CD4-positive, CD25-positive, alpha-beta regulatory T cell (primary cell): ENCODE measurements around the gene PPIB. TPM values are rescaled to one million over a fixed set of nuclear protein-coding genes. Genes with fewer than 3 reads are reported as not detected.

Experiments
- ATAC-seq, 2 donors: fragments of 150-1000 bp; cut with Tn5 transposase; one replicate each; pipeline ENCODE4 v1.10.0; 2021; ENCODE audit warnings: low read depth in 2 of 2, moderate number of reproducible peaks in 2 of 2, moderate library complexity in 1 of 2
- DNase-seq, 3 donors: peaks; one replicate each; pipeline versions ENCODE4 v3.0.0 to v3.0.0-alpha.2; 2012 to 2022; ENCODE audit warnings: mixed read lengths in 1 of 3
- H3K27ac ChIP-seq: one replicate; pipeline ENCODE4 v1.7.0; 2013; ENCODE audit warnings: mild to moderate bottlenecking, low read length; ENCODE audit not compliant: insufficient read depth, poor library complexity, severe bottlenecking
- H3K27me3 ChIP-seq: one replicate; pipeline ENCODE4 v1.7.0; 2013; ENCODE audit warnings: low read length; ENCODE audit not compliant: control insufficient read depth, insufficient read depth
- H3K36me3 ChIP-seq: one replicate; pipeline ENCODE4 v1.7.0; 2013; ENCODE audit warnings: mild to moderate bottlenecking, low read length, moderate library complexity; ENCODE audit not compliant: control insufficient read depth, insufficient read depth
- H3K4me1 ChIP-seq: 2 replicates; pipeline ENCODE4 v1.7.0; 2013; ENCODE audit warnings: mild to moderate bottlenecking, low read length; ENCODE audit not compliant: insufficient read depth, control insufficient read depth, poor library complexity, severe bottlenecking
- H3K4me3 ChIP-seq: one replicate; pipeline ENCODE4 v1.7.0; 2013; ENCODE audit warnings: low read depth, mild to moderate bottlenecking, low read length, moderate library complexity
- H3K9me3 ChIP-seq, 2 experiments: 1 replicate in 1 of 2; 2 replicates in 1 of 2; pipeline ENCODE4 v1.7.0; 2013; ENCODE audit warnings: low read length in 2 of 2, mild to moderate bottlenecking in 1 of 2, moderate library complexity in 1 of 2; ENCODE audit not compliant: control insufficient read depth in 2 of 2
- H3K27ac Mint-ChIP-seq, 3 donors: one replicate each; pipeline ENCODE4 v1.8.0; 2020 to 2022; ENCODE audit warnings: mild to moderate bottlenecking in 3 of 3, mixed read lengths in 3 of 3, moderate library complexity in 2 of 3
- H3K27me3 Mint-ChIP-seq: one replicate; pipeline ENCODE4 v1.8.0; 2022; ENCODE audit warnings: mild to moderate bottlenecking, mixed read lengths
- H3K36me3 Mint-ChIP-seq: one replicate; pipeline ENCODE4 v1.8.0; 2020; ENCODE audit warnings: mixed read lengths
- H3K4me1 Mint-ChIP-seq, 4 donors: one replicate each; pipeline ENCODE4 v1.8.0; 2020 to 2022; ENCODE audit warnings: mixed read lengths in 4 of 4, mild to moderate bottlenecking in 1 of 4
- H3K4me3 Mint-ChIP-seq, 4 donors: one replicate each; pipeline ENCODE4 v1.8.0; 2020 to 2022; ENCODE audit warnings: mild to moderate bottlenecking in 4 of 4, mixed read lengths in 4 of 4, moderate library complexity in 3 of 4
- H3K9me3 Mint-ChIP-seq, 7 donors: one replicate each; pipeline ENCODE4 v1.8.0; 2020 to 2022; ENCODE audit warnings: mixed read lengths in 7 of 7, mild to moderate bottlenecking in 3 of 7, moderate library complexity in 2 of 7
- polyA plus RNA-seq, 4 donors: library from polyadenylated mRNA; unstranded; fragments of 300-500 nt; fragmentation: Illumina TruSeq; gene quantifications; one replicate each; pipeline ENCODE4 v1.2.3, GENCODE V29; 2021
- total RNA-seq: library from RNA; stranded (reverse); gene quantifications from one replicate; pipeline ENCODE4 v1.2.3, GENCODE V29; 2022

PPIB gene
- total and polyA plus RNA-seq, 5 donors from 2014 or later = 171 to 624 (median 558) TPM

DNA sequence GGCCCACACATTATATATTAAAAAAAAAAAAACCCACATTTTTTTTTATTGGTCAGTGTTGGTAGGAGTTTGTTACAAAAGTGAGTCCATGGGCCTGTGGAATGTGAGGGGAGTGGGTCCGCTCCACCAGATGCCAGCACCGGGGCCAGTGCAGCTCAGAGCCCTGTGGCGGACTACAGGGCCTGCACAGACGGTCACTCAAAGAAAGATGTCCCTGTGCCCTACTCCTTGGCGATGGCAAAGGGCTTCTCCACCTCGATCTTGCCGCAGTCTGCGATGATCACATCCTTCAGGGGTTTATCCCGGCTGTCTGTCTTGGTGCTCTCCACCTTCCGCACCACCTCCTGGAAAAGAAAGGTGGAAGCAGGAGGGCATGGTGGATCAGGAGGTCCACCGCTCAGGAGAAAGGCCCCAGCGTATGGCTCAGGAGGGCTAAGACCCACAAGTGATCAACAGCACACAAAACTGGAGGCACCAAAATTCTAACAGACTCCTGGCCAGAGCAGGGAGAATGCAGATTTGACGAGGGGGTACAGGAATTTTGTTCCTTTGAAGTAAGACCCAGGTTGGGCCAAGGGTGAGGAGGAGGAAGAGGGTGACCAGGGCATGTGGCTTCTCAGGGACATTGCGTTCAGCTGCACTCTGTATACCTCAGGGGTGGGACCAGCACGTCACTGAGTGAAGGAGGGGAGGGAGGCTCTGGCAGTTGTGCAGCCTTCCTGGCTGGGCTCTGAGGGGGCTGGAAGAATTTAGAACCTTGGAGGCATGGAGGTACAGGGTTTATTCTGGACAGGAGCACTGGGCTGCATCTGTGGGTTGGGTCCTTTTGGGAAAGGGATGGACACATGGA lies 6.8 kb downstream of the PPIB start:
- Mint-ChIP-seq H3K4me3 (no peak overlapping the region), H3K4me1 (peaks cover 0 to 43% (median 23%) of the 10 kb centered on the region in 4 donors), H3K27me3 (peaks cover 8% of the 10 kb centered on the region), H3K9me3 (no peaks in the 10 kb centered on the region), H3K27ac (peak overlapping the region in 2 of 3 donors; percentile 5 to 85), H3K36me3 (peaks cover 32% of the 10 kb centered on the region)
- DNase-seq (no peak), ATAC-seq (no peak)
- Histone ChIP-seq H3K4me3 (no peak overlapping the region), H3K9me3 (no peaks in the 10 kb centered on the region), H3K27ac (no peak overlapping the region), H3K36me3 (peaks cover 57% of the 10 kb centered on the region), H3K4me1 (peaks cover 51% of the 10 kb centered on the region), H3K27me3 (peaks cover 5% of the 10 kb centered on the region)

- peaks cover 5% of the 10 kb centered on the region for H3K27me3 ChIP-seq
- Mint-ChIP-seq H3K4me3 (peak overlapping the region; percentile 77 to 90 (median 81)), H3K9me3 (peaks cover 0 to 2% (median 0%) of the 10 kb centered on the region in 7 donors), H3K4me1 (peaks cover 4 to 47% (median 27%) of the 10 kb centered on the region in 4 donors), H3K27me3 (peaks cover 27% of the 10 kb centered on the region), H3K27ac (peak overlapping the region in 2 of 3 donors; percentile 51 to 95), H3K36me3 (peaks cover 19% of the 10 kb centered on the region)
- H3K4me1 ChIP-seq = peaks cover 33% of the 10 kb centered on the region
- no peaks in the 10 kb centered on the region for H3K9me3 ChIP-seq
- peak; percentile 91 to 94 for ATAC-seq
- no peak overlapping the region for H3K4me3 ChIP-seq
- DNase-seq = peak; percentile 77 to 88 (median 87)
- peaks cover 41% of the 10 kb centered on the region for H3K36me3 ChIP-seq
- no peak overlapping the region for H3K27ac ChIP-seq
Observed at GRCh38 chr15:64153480-64154367, 9.1 kb downstream of the PPIB start.

- Mint-ChIP-seq H3K4me3 (peak overlapping the region; percentile 67 to 86 (median 80)), H3K36me3 (peaks cover 11% of the 10 kb centered on the region), H3K4me1 (peaks cover 4 to 40% (median 22%) of the 10 kb centered on the region in 4 donors), H3K9me3 (peaks cover 0 to 2% (median 0%) of the 10 kb centered on the region in 7 donors), H3K27me3 (peaks cover 27% of the 10 kb centered on the region), H3K27ac (no peak overlapping the region)
- Histone ChIP-seq H3K36me3 (peaks cover 31% of the 10 kb centered on the region), H3K27me3 (peaks cover 5% of the 10 kb centered on the region), H3K4me3 (peak overlapping the region; percentile 19), H3K9me3 (no peaks in the 10 kb centered on the region), H3K4me1 (peaks cover 29% of the 10 kb centered on the region), H3K27ac (no peak overlapping the region)
- DNase-seq (peak in 1 of 3 donors; percentile 27), ATAC-seq (no peak)
Observed at GRCh38 chr15:64152507-64153387, 10.1 kb downstream of the PPIB start.

DNA sequence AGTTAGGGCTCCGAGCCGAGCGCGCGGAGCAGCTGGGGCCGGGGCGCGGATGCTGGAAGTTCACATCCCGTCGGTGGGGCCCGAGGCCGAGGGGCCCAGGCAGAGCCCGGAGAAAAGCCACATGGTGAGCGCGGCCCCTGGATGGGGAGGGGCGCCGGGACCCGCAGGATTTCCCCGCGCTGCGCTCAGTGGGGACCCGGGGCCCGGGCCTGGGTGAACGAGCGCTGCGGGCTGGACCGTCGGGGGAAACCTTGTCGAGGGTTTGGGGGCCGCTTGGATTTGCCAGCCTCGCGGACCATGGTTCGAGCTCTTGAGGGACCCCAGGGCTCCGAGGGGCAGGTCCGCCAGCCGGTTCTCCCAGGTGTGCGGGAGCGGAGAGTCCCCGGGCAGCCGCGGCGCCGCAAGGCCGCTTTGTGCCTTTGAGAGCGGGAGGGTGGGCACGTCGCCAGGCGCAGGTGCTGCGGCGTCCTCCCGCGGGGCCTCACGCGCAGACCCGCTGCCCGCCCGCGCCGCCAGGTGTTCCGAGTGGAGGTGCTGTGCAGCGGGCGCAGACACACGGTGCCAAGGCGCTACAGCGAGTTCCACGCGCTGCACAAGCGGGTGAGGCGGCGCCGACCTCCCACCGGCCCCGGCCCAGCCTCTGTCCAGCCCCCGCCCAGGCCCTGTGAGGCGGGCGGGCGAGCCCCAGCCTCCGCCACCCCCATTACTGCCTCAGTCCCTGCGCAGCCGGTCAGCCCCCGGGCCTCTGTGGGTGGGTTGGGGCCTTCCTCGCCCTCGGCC lies 10.9 kb downstream of the PPIB start, which contains the start of gene SNX22:
Gene SNX22, plus strand, starts transcription at position 5 of the 780 bp plus-strand sequence. Its CDS starts 45 bp downstream, at position 50.
- ATAC-seq (peak in 1 of 2 donors; percentile 13), DNase-seq (peak in 2 of 3 donors; percentile 19 to 36)
- Mint-ChIP-seq H3K36me3 (peaks cover 4% of the 10 kb centered on the region), H3K4me1 (peaks cover 4 to 37% (median 20%) of the 10 kb centered on the region in 4 donors), H3K27me3 (peaks cover 27% of the 10 kb centered on the region), H3K4me3 (peak within 1 kb of the TSS; percentile 49 to 93 (median 84)), H3K9me3 (peaks cover 0 to 2% (median 0%) of the 10 kb centered on the region in 7 donors), H3K27ac (no peak within 1 kb of the TSS)
- Histone ChIP-seq H3K4me3 (no peak within 1 kb of the TSS), H3K9me3 (no peaks in the 10 kb centered on the region), H3K4me1 (peaks cover 29% of the 10 kb centered on the region), H3K27ac (no peak within 1 kb of the TSS), H3K27me3 (peaks cover 5% of the 10 kb centered on the region), H3K36me3 (peaks cover 23% of the 10 kb centered on the region)

DNA sequence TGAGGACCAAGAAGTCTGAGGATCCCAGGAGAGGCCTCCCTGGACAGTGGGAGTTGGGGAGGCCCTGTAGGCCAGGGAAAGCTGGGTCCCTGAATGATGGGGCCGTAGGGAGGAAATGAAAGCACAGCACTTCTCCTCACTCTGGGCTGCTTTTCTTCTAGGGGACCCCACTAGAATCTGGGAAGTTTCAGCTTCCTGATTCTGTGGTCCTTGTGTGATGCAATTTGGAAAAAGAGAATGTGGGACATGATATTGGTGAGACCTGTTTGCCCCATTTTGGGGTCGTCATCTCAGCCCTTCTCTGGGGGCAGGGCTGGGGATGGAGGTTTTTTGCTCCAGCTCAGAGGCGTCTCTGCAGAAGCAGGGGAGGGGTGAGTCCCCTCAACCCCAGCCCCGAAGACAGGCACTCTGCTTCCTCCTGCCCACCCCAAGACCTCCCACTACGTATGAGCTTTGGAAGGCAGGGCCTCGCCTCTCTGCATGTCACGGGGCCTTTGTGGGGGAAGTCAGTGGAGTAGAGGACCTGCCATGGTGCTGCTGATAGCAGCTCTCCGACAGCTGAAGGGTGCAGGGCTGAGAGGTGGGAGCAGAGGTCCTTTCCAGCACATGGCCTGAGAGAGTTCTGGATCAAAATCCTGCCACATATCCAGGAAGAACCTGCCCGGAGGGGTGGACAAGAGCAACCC lies 12.8 kb downstream of the PPIB start:
- H3K4me3 Mint-ChIP-seq = peak overlapping the region; percentile 45 to 78 (median 66)
- H3K27me3 Mint-ChIP-seq = peaks cover 27% of the 10 kb centered on the region
- H3K4me1 Mint-ChIP-seq = peaks cover 4 to 37% (median 21%) of the 10 kb centered on the region in 4 donors
- Histone ChIP-seq H3K9me3 (no peaks in the 10 kb centered on the region), H3K27ac (no peak overlapping the region), H3K4me3 (no peak overlapping the region), H3K4me1 (peaks cover 29% of the 10 kb centered on the region), H3K27me3 (peaks cover 5% of the 10 kb centered on the region), H3K36me3 (peaks cover 12% of the 10 kb centered on the region)
- DNase-seq = no peak
- H3K36me3 Mint-ChIP-seq = peaks cover 1% of the 10 kb centered on the region
- peak overlapping the region in 1 of 3 donors; percentile 4 for H3K27ac Mint-ChIP-seq
- H3K9me3 Mint-ChIP-seq = peaks cover 0 to 2% (median 0%) of the 10 kb centered on the region in 7 donors
- ATAC-seq = no peak

DNA sequence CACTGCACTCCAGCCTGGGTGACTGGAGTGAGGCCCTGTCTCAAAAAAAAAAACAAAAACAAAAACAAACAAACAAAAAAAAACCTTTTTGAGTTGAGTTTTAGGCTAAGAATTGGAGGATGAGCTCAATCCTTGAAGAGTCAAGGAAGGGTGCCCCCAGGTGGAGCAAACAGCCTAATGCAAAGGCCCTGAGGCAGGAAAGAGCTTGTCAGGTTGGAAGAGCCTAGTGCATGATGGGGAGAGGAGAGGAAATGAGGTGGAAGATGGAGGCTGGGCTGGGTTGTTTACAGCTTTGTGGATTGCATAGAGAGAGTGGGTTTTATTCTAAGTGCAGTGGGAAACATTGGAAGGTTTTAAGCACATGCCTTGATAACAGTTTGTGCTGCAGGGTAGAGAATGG lies 13.4 kb downstream of the PPIB start:
- Mint-ChIP-seq H3K4me3 (peak overlapping the region; percentile 45 to 78 (median 66)), H3K27me3 (peaks cover 27% of the 10 kb centered on the region), H3K9me3 (peaks cover 0 to 2% (median 0%) of the 10 kb centered on the region in 7 donors), H3K4me1 (peaks cover 4 to 37% (median 21%) of the 10 kb centered on the region in 4 donors), H3K36me3 (peaks cover 5% of the 10 kb centered on the region), H3K27ac (peak overlapping the region in 1 of 3 donors; percentile 4)
- peaks cover 14% of the 10 kb centered on the region for H3K36me3 ChIP-seq
- peaks cover 5% of the 10 kb centered on the region for H3K27me3 ChIP-seq
- peak in 1 of 3 donors; percentile 62 for DNase-seq
- ATAC-seq = no peak
- H3K4me3 ChIP-seq = no peak overlapping the region
- no peaks in the 10 kb centered on the region for H3K9me3 ChIP-seq
- peaks cover 29% of the 10 kb centered on the region for H3K4me1 ChIP-seq
- H3K27ac ChIP-seq = no peak overlapping the region
